ENCODE data around the gene KIFC3. TPM values are rescaled to one million over a fixed set of nuclear protein-coding genes. Genes with fewer than 3 reads are reported as not detected.

Gene KIFC3
- total and polyA plus RNA-seq, 2 of the 13 experiments (the other 11 are each of a cell fraction or from before 2014, with no cell fraction given), result 42.1 to 45.3 TPM

GRCh38 chr16:57810197-57811031, 8.1 kb upstream of the KIFC3 start (continued):
- TF ChIP-seq, protein P1, sequence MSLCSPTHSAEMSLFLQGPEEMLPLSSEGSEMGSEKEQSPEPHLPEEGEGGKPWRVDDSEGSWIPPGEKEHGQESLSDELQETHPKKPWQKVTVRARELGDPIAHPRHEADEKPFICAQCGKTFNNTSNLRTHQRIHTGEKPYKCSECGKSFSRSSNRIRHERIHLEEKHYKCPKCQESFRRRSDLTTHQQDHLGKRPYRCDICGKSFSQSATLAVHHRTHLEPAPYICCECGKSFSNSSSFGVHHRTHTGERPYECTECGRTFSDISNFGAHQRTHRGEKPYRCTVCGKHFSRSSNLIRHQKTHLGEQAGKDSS (CRISPR knock-in tag; IDR thresholded peaks at IDR 0.05; ENCODE audit: borderline replicate concordance, low read depth), result peak; percentile 93
- TF ChIP-seq FLYWCH1 (CRISPR knock-in tag; IDR thresholded peaks at IDR 0.05), result no peak
- no peak for TF ChIP-seq EZH2 (conservative IDR thresholded peaks at IDR 0.05; ENCODE audit: low read depth, low read length)
- no peak for TF ChIP-seq E2F5 (CRISPR knock-in tag; conservative IDR thresholded peaks at IDR 0.05)
- no peak for TF ChIP-seq NFYB (CRISPR knock-in tag; IDR thresholded peaks at IDR 0.05)
- TF ChIP-seq MEIS2 (CRISPR knock-in tag; IDR thresholded peaks at IDR 0.05), result peak; percentile 90; the same call in 1 of the 2 replicates
- peak; percentile 54; the same call in 1 of the 2 replicates for TF ChIP-seq NCOR1 (IDR thresholded peaks at IDR 0.05; ENCODE audit: borderline replicate concordance, low read length)
- TF ChIP-seq, protein P2, sequence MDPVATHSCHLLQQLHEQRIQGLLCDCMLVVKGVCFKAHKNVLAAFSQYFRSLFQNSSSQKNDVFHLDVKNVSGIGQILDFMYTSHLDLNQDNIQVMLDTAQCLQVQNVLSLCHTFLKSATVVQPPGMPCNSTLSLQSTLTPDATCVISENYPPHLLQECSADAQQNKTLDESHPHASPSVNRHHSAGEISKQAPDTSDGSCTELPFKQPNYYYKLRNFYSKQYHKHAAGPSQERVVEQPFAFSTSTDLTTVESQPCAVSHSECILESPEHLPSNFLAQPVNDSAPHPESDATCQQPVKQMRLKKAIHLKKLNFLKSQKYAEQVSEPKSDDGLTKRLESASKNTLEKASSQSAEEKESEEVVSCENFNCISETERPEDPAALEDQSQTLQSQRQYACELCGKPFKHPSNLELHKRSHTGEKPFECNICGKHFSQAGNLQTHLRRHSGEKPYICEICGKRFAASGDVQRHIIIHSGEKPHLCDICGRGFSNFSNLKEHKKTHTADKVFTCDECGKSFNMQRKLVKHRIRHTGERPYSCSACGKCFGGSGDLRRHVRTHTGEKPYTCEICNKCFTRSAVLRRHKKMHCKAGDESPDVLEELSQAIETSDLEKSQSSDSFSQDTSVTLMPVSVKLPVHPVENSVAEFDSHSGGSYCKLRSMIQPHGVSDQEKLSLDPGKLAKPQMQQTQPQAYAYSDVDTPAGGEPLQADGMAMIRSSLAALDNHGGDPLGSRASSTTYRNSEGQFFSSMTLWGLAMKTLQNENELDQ (CRISPR knock-in tag; IDR thresholded peaks at IDR 0.05; ENCODE audit: borderline replicate concordance), result no peak
- no peak; the same call in 1 of the 2 replicates for TF ChIP-seq IRX3 (CRISPR knock-in tag; IDR thresholded peaks at IDR 0.05; ENCODE audit: borderline replicate concordance, low read depth)
- TF ChIP-seq ZNF660 (CRISPR knock-in tag; IDR thresholded peaks at IDR 0.05; ENCODE audit: borderline replicate concordance, low read depth), result no peak
- no peak for TF ChIP-seq SP2 (CRISPR knock-in tag; IDR thresholded peaks at IDR 0.05)
- TF ChIP-seq DZIP1 (CRISPR knock-in tag; IDR thresholded peaks at IDR 0.05), result no peak
- TF ChIP-seq ZMYM2 (CRISPR knock-in tag; IDR thresholded peaks at IDR 0.05), result peak; percentile 75
- TF ChIP-seq NR1H2 (CRISPR knock-in tag; IDR thresholded peaks at IDR 0.05; ENCODE audit: borderline replicate concordance, low read depth), result no peak
- TF ChIP-seq, protein P3, sequence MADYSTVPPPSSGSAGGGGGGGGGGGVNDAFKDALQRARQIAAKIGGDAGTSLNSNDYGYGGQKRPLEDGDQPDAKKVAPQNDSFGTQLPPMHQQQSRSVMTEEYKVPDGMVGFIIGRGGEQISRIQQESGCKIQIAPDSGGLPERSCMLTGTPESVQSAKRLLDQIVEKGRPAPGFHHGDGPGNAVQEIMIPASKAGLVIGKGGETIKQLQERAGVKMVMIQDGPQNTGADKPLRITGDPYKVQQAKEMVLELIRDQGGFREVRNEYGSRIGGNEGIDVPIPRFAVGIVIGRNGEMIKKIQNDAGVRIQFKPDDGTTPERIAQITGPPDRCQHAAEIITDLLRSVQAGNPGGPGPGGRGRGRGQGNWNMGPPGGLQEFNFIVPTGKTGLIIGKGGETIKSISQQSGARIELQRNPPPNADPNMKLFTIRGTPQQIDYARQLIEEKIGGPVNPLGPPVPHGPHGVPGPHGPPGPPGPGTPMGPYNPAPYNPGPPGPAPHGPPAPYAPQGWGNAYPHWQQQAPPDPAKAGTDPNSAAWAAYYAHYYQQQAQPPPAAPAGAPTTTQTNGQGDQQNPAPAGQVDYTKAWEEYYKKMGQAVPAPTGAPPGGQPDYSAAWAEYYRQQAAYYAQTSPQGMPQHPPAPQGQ (CRISPR knock-in tag; IDR thresholded peaks at IDR 0.05; ENCODE audit: borderline replicate concordance), result no peak
- peak; percentile 25; the same call in 1 of the 2 replicates for TF ChIP-seq ZZZ3 (CRISPR knock-in tag; IDR thresholded peaks at IDR 0.05; ENCODE audit: borderline replicate concordance)
- peak; percentile 98 for TF ChIP-seq MAFG (CRISPR knock-in tag; IDR thresholded peaks at IDR 0.05)
- no peak; the same call in 1 of the 2 replicates for TF ChIP-seq ZBTB42 (CRISPR knock-in tag; IDR thresholded peaks at IDR 0.05)
- peak; percentile 68; the same call in 1 of the 2 replicates for TF ChIP-seq ZNF816 (CRISPR knock-in tag; IDR thresholded peaks at IDR 0.05; ENCODE audit: borderline replicate concordance)

All from HepG2 (cell line).